ENCODE data around the gene DCLK1.

The DCLK1 gene

DNA sequence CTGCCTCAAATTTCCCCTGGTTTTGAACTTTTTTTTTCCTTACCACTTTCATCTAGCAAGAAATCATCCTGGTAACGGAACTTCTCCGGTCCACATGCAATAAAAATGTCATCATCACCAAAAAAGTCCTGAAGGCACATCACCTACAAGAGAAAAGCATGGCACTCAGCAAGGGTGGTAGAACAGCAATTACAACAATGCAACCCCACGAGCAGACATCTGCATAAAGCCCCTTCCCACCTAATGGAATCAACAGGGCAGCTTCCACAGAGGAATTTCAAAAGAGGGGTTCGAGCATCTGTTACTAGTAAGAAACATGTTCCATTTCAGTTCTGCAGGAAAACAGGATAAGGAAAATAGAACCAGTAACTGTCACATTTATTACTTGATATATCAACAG, 183.9 kb downstream of the DCLK1 start:
- DNase-seq (ENCODE audit: low spot score) = no peak

DNA sequence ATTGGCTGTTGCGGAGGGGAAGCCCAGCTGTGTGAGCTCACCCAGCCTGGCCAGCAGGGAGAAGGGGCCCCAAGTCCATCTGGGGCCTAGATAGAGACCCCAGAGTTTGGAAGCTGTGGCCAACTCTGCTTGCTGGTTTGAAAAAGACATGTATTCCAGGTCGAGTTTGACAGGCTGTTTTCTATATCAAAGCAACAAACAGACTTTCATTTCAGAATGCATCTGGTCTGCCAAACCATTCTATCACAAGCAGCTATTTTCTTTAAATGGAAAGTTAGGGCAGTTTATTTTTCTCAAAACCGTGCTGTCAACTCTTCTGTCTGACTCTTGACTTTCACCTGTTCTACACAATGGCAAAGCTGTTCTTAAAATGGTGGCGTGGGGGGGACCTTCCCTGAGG, 185.8 kb downstream of the DCLK1 start:
- no peak for DNase-seq (ENCODE audit: low spot score)

DNA sequence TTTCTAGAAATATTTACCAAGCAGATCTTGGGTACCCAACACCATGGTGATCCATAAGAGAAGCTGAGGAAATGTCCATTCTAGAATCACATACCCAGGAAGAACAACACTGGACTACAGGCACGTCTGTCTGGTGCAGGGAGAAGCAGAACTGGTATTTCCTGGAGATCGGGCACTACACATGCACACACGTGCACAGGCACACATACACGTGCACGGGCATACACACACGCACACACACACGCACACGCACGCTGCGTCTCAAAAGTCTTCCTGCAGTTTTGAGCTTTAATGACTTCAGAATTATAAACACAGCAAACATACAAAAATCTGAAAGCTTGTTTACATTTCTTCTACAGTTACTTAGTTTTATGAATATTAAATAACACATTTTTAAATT, 189.8 kb downstream of the DCLK1 start:
- no peak for DNase-seq (ENCODE audit: low spot score)

DNA sequence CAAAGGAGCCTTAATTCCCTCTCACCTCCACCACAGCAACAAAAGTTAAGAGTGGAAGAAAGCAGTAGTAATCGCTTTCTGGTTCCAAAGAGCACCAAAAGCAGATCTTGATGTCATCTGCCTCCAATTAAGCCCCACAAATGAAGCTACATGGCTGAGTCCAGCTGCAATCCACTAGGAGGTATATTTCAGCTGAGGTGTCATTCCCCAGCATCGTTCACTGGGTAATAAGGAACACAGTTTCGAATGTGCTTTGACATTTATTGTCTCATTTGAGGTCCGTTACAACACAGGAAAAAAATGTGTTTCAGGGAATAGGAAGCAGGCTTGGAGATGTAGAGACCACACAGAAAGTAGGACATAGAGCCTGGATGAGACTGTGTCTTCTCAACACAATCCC, 190.4 kb downstream of the DCLK1 start:
- DNase-seq (ENCODE audit: low spot score) = no peak

DNA sequence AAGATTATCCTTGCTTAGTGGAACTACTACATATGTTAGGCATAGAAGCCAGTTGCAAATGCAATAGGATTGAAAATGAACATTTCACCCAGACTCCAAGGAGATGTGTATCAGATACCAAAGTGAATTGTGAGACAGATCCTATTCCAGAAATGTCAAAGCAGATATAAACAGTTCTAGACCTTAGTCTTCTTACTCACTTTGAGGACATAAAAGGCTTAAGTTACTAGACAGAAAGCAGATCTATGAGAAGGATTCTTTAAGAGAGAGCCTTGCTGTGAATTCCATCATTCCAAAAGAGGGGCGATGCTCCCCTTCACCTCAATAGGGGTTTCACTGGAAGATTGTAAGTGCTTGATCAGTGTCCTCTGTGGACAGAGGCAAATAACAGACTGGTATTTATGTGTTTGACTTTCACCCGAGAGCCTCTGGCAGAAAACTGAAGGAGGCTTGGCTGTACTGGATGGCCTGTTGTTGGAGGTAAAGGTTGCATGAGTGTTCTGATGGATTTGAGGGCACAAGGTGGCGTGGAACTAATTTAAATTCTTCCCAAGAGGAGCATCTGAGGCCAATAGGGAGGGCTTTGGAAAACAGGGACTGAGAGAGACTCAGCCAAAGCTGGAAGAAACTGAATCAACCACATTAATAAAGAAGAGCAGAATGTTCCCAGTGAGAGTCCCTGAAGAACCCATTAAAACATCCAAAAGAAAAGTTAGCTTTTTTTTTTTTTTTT, 194.8 kb downstream of the DCLK1 start:
- no peak for DNase-seq (ENCODE audit: low spot score)

DNA sequence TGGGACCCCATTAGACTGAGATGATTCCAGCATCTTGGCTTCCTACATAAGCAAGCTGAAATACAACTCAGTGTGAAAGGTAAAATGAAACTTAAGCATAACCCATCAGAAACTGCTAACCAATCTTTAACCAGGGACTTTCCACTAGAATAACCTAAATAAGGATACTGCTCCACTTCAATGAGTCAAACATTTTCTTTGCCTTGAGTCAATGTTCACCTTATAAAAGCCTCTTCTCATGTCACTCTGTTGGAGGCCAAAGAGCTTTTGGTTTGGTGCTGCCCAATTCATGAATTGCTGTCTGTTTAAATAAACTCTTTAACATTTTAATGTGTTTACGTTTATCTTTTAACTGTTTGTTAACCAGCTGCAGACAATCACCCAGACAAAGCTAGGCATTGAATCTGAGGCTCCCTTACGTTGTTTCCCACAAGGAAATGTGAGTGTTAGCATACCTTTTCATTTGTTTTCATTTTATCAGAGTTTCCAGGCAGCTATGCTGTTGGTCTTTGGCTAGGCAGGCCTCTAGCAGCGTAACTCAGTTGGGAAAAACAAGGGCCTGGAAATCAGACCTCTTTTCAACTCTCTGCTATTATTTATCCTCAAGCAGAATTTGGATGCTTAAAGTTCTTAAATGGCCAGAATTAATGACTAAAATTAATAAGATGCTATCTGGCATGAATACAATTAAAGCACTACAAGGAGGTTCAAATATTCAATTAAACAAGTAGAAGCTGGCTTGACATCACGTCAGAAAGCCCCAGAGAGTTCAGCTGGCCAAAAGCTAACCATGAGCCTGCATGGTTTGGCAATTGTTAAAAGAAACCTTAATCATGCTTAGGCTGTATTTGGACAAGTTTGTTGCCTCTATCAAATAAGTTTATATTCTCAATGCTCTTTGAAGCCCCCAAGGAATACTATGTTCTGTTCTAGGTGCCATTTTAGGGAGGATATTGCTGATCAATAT, 200.2 kb downstream of the DCLK1 start:
- DNase-seq (ENCODE audit: low spot score) = no peak

DNA sequence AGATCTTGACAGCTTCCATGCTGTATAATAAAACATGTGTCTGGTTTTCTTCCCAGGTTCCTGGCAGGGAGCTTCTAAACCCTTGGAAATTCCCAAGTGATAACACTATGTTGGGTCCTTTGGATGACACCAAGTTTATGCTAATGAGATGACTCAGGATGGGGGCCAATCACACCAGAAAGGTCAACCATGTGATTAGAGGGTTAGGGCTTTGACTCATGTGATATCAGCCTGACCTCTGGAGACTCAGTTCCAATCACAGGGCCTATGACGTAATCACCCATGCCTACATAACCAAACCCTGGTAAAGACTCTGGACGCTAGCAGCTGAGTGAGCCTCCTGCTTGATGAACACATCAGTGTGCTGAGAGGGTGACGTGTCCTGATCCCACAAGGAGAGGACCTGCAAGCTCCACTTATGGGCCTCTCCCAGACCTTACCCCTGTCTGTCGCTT, 203.6 kb downstream of the DCLK1 start:
- peak; percentile 55 for DNase-seq (ENCODE audit: low spot score)

DNA sequence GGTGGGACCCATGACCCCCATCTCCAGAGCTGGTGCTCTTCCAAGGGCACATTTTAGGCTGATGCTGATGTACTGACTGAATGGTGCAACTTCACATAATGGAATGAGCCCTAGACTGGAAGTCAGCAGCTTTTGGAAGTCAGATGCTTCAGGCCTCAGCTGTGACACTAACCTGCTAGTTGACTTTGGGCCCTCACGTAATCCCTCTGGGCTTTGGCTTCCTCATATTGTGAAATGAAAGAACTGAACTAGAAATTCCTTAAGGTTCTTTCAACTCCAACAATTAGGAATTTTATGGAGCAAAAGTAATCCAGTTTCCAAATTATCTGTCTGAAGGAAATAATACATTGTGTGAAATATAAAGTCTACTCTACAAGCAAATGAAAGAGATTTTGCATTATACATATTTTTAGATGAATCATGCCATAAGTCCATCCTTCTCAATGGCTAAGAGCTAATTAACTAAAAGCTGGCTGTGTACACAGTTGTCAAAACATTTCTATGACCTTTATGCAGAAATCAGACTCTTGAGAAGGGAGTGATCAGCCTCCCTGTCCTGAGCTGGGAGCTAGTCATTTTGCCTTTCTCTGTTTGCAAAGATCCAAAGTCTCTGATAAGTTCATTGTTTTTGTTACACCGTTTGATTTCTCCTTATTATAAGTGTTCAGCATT, 204.2 kb downstream of the DCLK1 start:
- DNase-seq (ENCODE audit: low spot score) = no peak

DNA sequence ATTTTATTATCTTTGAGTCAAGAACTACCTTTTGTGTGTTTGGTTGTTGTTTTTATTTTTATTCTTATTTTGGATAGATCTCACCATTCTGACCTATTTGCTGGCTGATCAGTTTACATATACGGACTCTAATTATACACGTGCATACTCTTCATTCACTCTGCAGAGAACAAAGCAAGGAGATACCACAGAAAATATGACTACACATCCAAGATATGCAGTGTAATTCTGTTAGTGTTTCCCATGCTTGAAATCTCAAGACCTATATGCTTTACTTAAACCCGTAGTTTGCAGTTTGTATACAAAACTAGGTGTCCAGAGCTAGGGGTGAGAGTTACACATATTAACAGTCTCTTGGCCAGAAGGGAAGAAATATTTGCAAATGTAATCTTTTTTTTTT, 205.5 kb downstream of the DCLK1 start:
- DNase-seq (ENCODE audit: low spot score) = no peak

DNA sequence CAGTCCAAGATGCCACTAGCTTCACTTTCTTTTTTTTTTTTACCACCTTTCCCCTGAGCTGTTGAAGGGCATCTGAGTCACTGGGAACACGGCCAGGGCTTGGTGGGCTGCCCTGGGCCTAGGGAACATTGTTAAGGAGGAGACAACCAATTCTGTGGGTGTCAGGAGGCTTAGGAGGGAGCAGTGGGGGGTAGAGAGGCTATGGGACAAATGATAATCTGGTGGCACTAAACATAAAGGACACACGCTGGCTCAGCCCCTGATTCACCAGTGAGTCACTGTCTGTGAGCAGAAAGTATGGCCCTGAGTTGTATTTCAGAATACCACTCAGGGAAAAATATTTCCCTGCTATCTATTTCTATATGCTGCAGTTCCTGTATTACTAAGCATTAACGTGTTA, 207.8 kb downstream of the DCLK1 start:
- DNase-seq (ENCODE audit: low spot score) = peak; percentile 79

DNA sequence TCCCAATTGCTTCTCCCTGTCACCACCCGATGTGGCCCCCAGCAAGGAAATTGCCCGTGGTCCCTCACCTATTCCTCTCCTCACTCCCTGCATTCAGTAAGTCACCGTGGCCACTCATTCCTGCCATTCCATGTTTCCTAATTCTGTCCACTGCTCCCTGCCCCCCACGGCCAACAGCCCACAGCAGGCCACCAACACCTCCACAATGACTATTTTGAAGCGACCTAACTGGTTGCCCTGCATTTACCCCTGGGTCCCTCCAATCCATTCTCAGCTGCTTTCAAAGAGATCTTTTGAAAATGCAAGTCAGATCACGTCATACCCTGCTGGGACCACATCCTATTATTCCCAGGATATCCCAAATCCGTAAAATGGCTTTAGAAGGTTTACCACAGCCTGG, 210.4 kb downstream of the DCLK1 start:
- DNase-seq (ENCODE audit: low spot score) = no peak

DNA sequence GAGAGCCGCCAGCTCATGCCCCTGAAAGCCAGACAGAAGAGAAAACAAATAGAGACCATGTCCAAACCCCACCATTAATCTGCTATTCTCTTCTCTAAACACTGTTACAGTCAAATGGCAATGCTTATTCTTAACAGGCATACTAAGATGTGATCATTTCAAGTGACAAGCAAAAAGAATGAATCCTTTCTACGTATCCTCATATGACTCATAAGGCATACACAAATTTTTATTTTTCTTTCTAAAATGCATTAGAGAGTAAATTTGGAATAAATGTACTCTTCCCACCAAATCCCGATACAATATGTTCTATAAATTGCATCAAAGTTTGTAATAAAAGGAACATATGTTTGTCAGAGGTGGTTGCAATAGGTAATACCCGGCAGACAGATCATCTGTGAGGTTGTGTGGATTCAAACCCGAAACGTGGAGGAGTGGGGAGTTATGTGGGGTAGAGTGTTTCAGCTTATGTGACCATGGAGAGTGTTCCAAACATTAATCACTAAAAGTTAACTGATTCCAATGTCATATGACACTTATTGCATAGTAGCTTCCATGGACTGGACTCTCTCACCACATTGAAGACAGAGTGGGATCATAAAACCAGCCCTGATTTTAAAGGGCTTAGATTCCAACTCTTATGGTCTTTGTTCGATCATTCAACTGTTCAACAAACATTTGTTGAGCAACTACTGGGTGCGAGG, 213.1 kb downstream of the DCLK1 start:
- no peak for DNase-seq (ENCODE audit: low spot score)

DNA sequence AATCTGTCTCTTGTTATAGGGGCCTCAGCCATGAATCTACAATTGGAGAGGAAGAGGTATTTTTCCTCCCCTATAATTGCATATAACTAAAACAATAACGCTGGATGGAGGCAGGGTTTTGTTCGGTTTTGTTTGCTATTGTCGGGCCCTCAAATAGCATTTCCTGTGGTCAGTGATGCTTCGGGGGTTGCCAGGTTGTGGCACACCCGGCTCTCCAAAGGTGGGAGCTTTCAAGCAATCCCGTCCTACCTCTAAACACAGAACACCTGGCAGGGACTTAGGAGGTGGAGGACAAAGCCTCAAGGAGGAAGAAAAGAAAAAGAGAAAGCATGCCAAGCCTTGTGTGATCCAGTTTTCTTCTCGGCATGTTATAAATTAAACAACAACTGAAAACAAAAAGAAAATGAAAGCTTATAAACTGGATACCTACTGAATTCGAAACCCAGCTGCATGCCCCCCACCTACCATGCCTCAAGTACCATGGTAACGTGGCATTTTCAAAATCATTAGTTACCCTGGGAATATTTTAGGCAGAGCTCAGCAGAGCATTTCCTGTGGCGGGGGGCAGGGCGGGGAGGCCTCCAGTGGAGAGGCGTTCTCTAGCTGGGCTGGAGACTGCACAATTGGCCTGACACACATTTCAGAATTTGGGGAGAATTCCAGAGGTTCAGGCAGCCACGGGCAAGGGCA, 213.8 kb downstream of the DCLK1 start:
- peak; percentile 67 for DNase-seq (ENCODE audit: low spot score)

DNA sequence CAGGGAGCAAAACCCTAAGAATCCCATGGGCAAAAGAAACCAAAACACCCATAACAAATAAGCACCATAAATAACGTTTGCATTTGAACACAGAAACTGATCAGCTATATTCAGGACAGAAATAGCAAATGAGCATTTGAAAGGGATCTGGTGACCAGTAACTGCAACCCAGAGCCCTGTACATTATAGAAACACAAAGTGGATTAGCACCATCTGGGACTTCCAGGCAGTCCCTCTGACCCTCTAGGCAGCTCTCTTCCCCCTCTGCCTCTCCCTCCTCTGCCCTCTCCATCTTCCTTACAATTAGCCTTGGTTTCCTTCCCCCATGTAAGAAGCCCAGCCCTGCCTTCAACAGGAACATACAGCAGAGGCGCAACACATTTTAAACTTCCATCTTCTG, 215.0 kb downstream of the DCLK1 start:
- no peak for DNase-seq (ENCODE audit: low spot score)

DNA sequence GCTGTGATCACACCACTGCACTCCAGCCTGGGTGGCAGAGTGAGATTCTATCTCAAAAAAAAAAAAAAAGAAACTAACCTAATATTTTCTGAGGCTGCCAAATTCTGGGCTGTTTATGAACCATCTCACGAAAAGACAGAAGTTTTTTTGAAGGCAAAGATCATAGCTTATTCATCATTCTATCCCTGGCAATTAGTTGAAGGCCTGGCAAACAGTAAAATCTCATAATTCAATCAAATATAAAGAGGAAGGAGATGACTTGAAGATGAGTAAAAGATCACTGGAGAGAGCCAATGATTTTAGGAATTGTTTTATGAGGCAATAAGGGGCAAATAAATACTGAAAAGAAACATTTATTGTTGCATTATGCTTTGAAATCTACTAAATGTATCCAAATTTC, 216.5 kb downstream of the DCLK1 start:
- DNase-seq (ENCODE audit: low spot score) = peak; percentile 37

DNA sequence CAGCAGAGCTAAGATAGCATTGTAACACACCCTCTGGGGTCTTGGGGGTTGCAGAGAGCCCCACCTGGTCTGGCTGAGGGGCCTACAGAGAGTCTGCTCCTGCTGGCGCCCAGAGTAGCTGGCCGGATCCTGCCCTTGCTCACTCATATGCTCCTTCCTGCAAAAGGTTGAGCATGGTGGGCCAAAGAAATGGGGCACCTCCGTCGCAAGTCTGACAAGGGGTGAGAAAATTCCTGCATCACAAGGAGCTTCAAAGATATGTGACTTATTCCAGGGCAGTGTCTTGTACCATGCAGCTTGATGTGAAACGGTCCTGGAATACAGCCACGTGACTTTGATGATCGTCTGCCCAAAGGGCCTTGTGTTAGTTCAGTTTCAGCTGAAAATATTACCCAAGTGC, 218.3 kb downstream of the DCLK1 start:
- no peak for DNase-seq (ENCODE audit: low spot score)

DNA sequence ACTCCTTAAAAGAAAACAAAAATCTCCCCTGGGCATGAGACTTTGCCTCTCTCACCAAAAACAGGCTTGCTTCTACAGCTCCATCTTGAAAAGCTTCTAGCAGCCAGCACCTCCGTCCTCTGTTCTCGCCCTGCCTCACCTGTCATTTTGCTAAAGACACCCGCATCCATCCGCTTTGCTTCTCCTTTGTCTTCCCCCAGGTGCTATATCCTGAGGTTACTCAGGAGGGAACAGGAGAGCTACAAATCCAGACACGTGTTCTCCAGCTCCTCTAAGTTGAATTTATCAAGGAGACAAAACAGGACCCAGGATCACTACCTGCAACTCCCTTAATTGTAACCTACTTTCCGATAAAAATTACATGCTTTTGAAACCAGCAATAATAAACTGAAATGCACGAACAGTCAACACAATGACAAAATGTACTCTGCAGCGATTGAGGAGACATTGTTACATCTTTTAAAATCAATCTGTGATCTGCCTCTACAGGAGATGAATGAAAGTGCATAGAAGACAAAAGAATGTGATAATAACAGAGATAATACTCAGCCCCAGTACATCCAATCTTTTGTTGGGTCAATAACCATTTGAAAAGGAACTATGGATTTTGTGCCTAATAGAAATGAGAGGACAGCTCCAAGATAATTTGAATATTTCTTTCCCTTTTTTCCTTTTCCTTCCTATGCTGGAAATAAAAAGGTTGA, 221.2 kb downstream of the DCLK1 start:
- DNase-seq (ENCODE audit: low spot score) = no peak

DNA sequence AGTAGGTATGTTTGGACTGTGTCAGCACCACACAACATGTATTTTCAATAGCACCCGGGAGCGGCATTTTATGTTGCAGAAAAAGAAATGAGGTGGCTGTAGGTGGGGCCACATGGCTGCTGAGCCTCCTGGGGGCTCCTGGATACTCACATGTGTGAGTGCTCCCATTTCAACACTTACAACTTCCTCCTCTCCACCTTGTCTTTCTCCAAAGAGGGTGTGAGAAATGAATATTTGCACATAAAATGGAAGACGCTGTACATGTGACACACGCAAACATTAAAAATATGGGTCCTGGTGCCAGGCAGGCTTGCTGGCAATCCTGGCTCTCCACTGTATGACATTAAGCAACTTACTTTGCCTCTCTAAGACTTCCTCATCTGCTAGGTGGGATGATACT, 222.1 kb downstream of the DCLK1 start:
- DNase-seq (ENCODE audit: low spot score) = no peak

DNA sequence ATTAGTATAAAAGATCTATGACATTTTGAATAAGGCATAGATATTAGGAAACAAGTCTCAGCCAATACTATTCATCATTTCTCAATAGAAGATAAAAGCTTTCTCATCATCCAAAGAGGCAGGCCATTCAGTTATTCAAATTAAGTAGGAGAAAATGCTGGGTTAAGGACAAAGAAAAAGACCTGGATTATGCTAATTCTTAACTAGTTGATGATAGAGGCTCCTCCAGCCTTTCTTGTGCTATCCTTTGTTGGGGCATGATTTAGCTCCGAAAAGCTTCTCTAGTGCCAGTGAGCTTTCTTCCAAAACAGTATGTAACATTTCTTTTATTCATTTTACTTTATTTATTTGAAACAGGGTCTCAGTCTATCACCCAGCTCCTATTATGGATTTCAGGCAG, 223.0 kb downstream of the DCLK1 start:
- DNase-seq (ENCODE audit: low spot score) = no peak

DNA sequence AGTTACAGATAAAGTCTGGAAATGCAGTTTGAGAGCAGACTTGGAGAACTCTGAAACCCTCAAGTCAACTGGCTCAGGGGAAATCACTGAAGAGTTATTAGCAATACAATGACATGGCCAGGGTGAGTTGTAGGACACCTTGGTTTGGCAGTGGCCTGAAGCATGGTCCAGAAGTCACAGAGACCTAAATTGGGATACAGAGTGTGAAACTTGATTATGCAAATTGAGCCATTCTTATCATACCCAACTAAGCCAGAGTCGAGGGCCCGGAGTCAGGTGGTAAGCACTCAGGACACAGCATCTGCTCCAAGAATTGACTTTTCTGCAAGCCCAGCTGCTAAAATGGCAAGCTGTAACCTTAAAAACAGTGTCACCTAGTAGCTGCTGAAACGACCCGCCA, 224.5 kb downstream of the DCLK1 start:
- no peak for DNase-seq (ENCODE audit: low spot score)

DNA sequence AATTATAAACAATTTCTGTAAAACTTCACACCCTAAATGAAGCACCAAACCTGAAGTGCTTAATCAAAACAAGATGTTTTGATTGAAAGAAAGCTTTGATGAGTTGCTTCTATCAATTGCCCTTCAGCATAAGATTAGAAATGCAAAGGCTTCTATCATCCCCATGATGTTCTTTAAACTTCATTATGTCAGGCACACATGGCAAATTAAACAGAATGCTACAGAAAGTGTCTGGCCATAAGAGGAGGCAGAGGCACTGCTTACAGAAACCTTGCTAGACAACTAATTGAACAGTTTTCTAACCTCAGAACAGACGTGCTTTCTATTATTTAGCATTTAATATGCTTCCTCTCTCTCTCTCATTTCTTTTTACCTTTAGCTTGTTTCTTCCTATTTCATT, 228.1 kb downstream of the DCLK1 start:
- no peak for DNase-seq (ENCODE audit: low spot score)
